Cardiac muscle cell (in vitro differentiated cells and primary cell): ENCODE measurements around the gene AJAP1. TPM values are rescaled to one million over a fixed set of nuclear protein-coding genes. Genes with fewer than 3 reads are reported as not detected.

ENCODE experiments used
- DNase-seq, 2 donors: peaks; one replicate each; pipeline versions ENCODE4 v3.0.0 to v3.0.0-alpha.2; 2010 to 2017; ENCODE audit warnings: low read depth in 1 of 2, low spot score in 1 of 2
- H3K27ac ChIP-seq: fragments of 200-600 bp; sonication (generic); 2 replicates; pipeline ENCODE4 v1.5.1; 2016
- H3K27me3 ChIP-seq: fragments of 200-600 bp; sonication (generic); 2 replicates; pipeline ENCODE4 v1.6.0; 2016; ENCODE audit warnings: control low read depth
- H3K36me3 ChIP-seq: fragments of 200-600 bp; sonication (generic); 2 replicates; pipeline ENCODE4 v1.5.1; 2016; ENCODE audit warnings: control low read depth
- H3K4me1 ChIP-seq: fragments of 200-600 bp; sonication (generic); 2 replicates; pipeline ENCODE4 v1.8.1; 2017; ENCODE audit warnings: low read depth, mild to moderate bottlenecking, mixed run types
- H3K4me3 ChIP-seq: fragments of 200-600 bp; sonication (generic); 2 replicates; pipeline ENCODE4 v1.5.1; 2016; ENCODE audit warnings: mild to moderate bottlenecking
- H3K9me3 ChIP-seq: fragments of 200-600 bp; sonication (generic); 2 replicates; pipeline ENCODE4 v1.5.1; 2017; ENCODE audit warnings: low read depth, mild to moderate bottlenecking, control low read depth
- polyA plus RNA-seq: library from polyadenylated mRNA; unstranded; fragments of >200 nt; fragmentation: Nextera tagmentation; extraction: Ambion mirVana; gene quantifications from 2 replicates; pipeline ENCODE4 v1.2.1, GENCODE V29; 2016
- total RNA-seq: library from RNA; depleted of rRNA; stranded (reverse); fragments of >200 nt; gene quantifications from 2 replicates; pipeline ENCODE4 v1.2.3, GENCODE V29; 2016
- TF ChIP-seq, protein P1 (sequence below): IDR thresholded peaks from 2 replicates; pipeline ENCODE4 v1.5.1; 2012; ENCODE audit warnings: low read depth, mild to moderate bottlenecking, low read length

Gene AJAP1
- total and polyA plus RNA-seq, 2 experiments from 2014 or later: not detected

DNA sequence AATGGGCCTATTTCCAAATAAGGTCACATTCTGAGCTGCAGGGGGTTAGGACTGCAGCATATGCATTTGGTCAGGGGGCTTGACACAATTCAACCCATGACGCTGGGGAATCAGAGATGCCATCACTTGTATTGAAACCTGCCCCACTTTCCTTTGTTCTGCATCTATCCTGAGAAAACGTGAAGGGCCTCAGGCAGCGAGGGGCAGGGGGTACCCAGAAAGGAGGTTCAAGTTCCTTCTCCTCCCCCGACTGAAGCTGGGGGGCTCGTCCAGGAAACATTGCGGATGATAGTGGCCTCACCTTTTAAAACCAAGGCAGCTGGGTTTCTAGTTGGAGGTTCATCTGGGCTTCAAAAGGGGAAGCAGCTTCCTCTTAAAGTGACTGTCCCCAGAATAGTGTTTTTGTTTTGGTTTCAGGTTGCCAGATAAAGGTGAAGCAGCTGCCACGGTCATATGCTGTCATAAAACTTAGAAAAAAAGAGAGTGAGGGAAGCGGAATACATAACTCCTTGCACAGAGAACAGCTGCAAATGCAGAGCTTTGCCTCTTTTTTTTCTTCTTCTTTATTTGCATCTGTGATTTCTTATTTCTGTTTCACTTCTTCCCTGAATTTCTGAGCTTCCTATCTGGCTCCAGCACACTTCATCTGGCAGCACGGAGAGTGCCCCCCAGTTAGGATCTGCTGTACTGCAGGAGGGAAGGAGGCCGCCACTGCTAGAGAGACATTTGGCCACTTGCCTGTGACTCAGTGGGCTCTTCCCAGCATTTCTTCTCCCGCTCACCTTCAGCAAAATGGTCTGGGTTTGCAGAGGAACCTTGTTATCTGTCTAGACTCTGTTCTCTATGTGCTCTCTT lies 142.0 kb downstream of the AJAP1 start:
- no peaks in the 10 kb centered on the region for H3K9me3 ChIP-seq
- peaks cover 12% of the 10 kb centered on the region for H3K27me3 ChIP-seq
- no peak for DNase-seq
- no peak overlapping the region for H3K4me3 ChIP-seq
- H3K4me1 ChIP-seq: no peaks in the 10 kb centered on the region
- H3K36me3 ChIP-seq: no peaks in the 10 kb centered on the region
- H3K27ac ChIP-seq: no peak overlapping the region
- TF ChIP-seq, protein P1, sequence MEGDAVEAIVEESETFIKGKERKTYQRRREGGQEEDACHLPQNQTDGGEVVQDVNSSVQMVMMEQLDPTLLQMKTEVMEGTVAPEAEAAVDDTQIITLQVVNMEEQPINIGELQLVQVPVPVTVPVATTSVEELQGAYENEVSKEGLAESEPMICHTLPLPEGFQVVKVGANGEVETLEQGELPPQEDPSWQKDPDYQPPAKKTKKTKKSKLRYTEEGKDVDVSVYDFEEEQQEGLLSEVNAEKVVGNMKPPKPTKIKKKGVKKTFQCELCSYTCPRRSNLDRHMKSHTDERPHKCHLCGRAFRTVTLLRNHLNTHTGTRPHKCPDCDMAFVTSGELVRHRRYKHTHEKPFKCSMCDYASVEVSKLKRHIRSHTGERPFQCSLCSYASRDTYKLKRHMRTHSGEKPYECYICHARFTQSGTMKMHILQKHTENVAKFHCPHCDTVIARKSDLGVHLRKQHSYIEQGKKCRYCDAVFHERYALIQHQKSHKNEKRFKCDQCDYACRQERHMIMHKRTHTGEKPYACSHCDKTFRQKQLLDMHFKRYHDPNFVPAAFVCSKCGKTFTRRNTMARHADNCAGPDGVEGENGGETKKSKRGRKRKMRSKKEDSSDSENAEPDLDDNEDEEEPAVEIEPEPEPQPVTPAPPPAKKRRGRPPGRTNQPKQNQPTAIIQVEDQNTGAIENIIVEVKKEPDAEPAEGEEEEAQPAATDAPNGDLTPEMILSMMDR: no peak

DNA sequence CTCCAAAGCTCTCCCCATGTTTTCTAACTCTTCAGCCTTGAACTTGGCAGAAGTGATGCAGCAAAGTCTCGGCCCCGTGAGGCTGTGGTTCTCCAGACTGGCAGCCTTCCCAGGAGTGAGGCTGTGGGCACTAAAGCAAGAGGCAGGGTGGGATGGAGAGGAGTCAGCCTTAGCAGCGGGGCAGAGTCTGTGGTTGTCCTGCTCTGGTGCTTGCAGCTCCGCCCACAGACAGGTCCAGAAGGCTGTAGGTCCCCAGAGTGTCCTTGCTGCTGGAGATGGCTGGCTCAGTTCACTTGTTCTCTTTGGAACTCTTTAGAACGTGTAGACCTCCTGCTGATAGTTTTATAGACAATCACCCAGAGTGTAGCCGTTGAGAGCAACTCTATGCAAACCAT lies 142.6 kb downstream of the AJAP1 start:
- DNase-seq: no peak
- Histone ChIP-seq H3K27me3 (peaks cover 14% of the 10 kb centered on the region), H3K27ac (no peak overlapping the region), H3K4me3 (no peak overlapping the region), H3K9me3 (no peaks in the 10 kb centered on the region), H3K36me3 (no peaks in the 10 kb centered on the region), H3K4me1 (no peaks in the 10 kb centered on the region)
- TF ChIP-seq, protein P1: no peak

DNA sequence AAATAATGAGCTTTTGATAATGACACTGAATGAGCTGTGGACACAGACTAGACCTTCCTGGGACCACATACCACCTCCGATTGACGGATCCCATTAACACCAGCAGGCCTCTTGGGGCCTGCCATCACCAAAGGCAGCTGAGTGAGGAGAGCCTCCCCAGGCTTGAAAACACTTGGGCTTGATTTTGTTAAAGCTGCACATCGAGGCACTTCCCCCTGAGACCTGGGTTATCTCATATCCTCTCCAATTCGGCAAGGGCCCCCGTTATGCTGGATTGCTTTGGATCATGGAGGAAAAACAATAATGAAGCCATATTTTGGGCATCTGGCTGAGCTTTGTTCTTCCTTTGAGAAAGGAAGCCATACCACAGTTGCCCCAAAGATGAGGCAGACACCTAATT lies 143.0 kb downstream of the AJAP1 start:
- Histone ChIP-seq H3K27me3 (peaks cover 14% of the 10 kb centered on the region), H3K36me3 (no peaks in the 10 kb centered on the region), H3K4me1 (no peaks in the 10 kb centered on the region), H3K27ac (no peak overlapping the region), H3K4me3 (no peak overlapping the region), H3K9me3 (no peaks in the 10 kb centered on the region)
- no peak for DNase-seq
- TF ChIP-seq, protein P1: no peak

DNA sequence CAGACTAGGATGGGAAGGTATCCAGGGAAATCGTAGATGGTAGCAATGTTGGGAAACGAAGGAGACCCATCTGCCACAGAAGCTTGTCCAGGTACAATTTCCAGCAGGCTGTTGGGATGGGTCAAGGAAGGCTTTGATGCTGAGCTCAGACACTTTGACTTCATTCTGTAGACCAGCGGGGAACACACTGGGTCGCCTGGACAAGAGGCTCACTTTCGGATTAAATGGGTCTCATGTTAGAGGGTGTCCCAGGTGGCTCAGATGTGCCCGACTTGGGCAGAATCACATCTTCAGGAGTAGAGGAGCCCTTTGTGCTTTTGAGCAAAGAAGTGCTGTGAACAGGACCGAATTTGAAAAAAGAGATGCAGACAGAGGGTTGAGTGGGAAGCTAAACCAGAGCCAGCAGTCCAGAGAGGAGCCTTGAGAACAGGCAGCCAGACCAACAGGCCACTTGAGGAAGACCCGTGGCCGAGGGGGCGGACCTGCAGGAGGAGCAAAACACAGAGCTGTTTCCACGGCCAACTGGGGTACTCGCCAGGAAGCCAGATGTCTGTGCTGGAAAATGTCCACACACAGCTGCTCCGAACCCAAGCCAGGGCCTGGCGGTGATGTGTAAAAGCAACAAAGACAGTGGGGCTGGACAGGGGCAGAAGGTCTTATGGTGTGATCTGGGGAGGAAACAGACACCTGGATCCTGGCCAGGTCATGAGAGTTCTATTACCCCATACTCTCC lies 146.9 kb downstream of the AJAP1 start:
- Histone ChIP-seq H3K36me3 (no peaks in the 10 kb centered on the region), H3K27me3 (peaks cover 28% of the 10 kb centered on the region), H3K4me3 (no peak overlapping the region), H3K9me3 (no peaks in the 10 kb centered on the region), H3K27ac (no peak overlapping the region), H3K4me1 (no peaks in the 10 kb centered on the region)
- DNase-seq: peak in 1 of 2 donors; percentile 19
- TF ChIP-seq, protein P1: no peak

DNA sequence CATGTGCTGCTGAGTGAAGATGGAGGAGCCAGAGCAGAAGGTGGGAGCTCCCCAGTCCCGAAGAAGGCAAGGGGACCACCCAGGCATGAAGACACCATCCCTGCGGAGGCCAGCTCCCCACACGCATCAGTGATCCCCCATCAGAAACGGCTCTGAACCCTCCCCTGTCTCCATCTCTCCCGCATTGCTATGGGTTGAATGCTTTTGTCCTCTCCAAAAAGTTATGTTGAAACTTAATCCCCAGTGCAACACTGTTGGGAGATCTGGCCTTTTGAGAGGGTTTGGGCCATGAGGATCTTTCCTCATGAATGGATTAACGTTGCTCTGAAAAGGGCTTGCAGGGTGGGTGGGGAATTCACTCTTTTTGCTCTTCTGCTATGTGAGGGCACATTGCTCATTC lies 147.6 kb downstream of the AJAP1 start:
- no peak overlapping the region for H3K27ac ChIP-seq
- no peaks in the 10 kb centered on the region for H3K4me1 ChIP-seq
- H3K36me3 ChIP-seq: no peaks in the 10 kb centered on the region
- TF ChIP-seq, protein P1: no peak
- peaks cover 28% of the 10 kb centered on the region for H3K27me3 ChIP-seq
- DNase-seq: no peak
- H3K4me3 ChIP-seq: no peak overlapping the region
- no peaks in the 10 kb centered on the region for H3K9me3 ChIP-seq
